ENCODE data around the gene CRTAC1. TPM values are rescaled to one million over a fixed set of nuclear protein-coding genes. Genes with fewer than 3 reads are reported as not detected.

The CRTAC1 gene
- total RNA-seq, 1 donor from 2014 or later: 3.2 TPM

GRCh38 chr10:97923476-97923875 lies 106.9 kb downstream of the CRTAC1 start:
- no peak for DNase-seq

GRCh38 chr10:97923057-97923456 lies 107.4 kb downstream of the CRTAC1 start:
- no peak for DNase-seq

- DNase-seq: no peak
Measured at GRCh38 chr10:97922022-97922758, 108.2 kb downstream of the CRTAC1 start.

GRCh38 chr10:97921581-97922021 lies 108.8 kb downstream of the CRTAC1 start:
- DNase-seq: no peak

GRCh38 chr10:97920865-97921264 lies 109.6 kb downstream of the CRTAC1 start:
- DNase-seq: no peak

- DNase-seq: peak; percentile 2
Measured at GRCh38 chr10:97919012-97919411, 111.4 kb downstream of the CRTAC1 start.

GRCh38 chr10:97916586-97916985 lies 113.8 kb downstream of the CRTAC1 start:
- DNase-seq: peak; percentile 8

- no peak for DNase-seq
Measured at GRCh38 chr10:97915346-97916131, 114.9 kb downstream of the CRTAC1 start.

GRCh38 chr10:97914837-97915211 lies 115.6 kb downstream of the CRTAC1 start:
- DNase-seq: no peak

- no peak for DNase-seq
Measured at GRCh38 chr10:97914171-97914836, 116.1 kb downstream of the CRTAC1 start.

- DNase-seq: no peak
Measured at GRCh38 chr10:97913614-97914013, 116.8 kb downstream of the CRTAC1 start.

- DNase-seq: no peak
Measured at GRCh38 chr10:97913193-97913592, 117.2 kb downstream of the CRTAC1 start.

- no peak for DNase-seq
Measured at GRCh38 chr10:97911217-97911616, 119.2 kb downstream of the CRTAC1 start.

GRCh38 chr10:97910661-97911060 lies 119.8 kb downstream of the CRTAC1 start:
- DNase-seq: no peak

- DNase-seq: no peak
Measured at GRCh38 chr10:97907830-97908229, 122.6 kb downstream of the CRTAC1 start.

- no peak for DNase-seq
Measured at GRCh38 chr10:97907211-97907610, 123.2 kb downstream of the CRTAC1 start.

- no peak for DNase-seq
Measured at GRCh38 chr10:97905276-97905675, 125.1 kb downstream of the CRTAC1 start.

GRCh38 chr10:97904576-97904975 lies 125.8 kb downstream of the CRTAC1 start:
- no peak for DNase-seq

GRCh38 chr10:97904018-97904381 lies 126.4 kb downstream of the CRTAC1 start:
- no peak for DNase-seq

- no peak for DNase-seq
Measured at GRCh38 chr10:97903128-97904017, 127.0 kb downstream of the CRTAC1 start.

- no peak for DNase-seq
Measured at GRCh38 chr10:97901381-97901780, 129.0 kb downstream of the CRTAC1 start.

- no peak for DNase-seq
Measured at GRCh38 chr10:97898429-97898828, 132.0 kb downstream of the CRTAC1 start.

All from skin of body (tissue), 2 donors.